IMR-90 (cell line): Measurements from ENCODE around the gene TULP4. TPM values are rescaled to one million over a fixed set of nuclear protein-coding genes. Genes with fewer than 3 reads are reported as not detected.

Source experiments
- ATAC-seq: fragments of 200-7000 bp; cut with Tn5 transposase; 2 replicates; pipeline ENCODE4 v1.9.1; 2020; ENCODE audit warnings: low read depth, mild to moderate bottlenecking, moderate library complexity
- BruUV-seq: library from RNA; stranded (reverse); fragments of 400-500 nt; replicated peaks from 2 replicates; lab custom pipeline; 2021; lab: Mats Ljungman, UMichigan
- CTCF ChIA-PET: fragments of 300-600 bp; formaldehyde crosslinking; extraction: SDS; loops from one replicate; lab custom pipeline; 2021; ENCODE audit warnings: antibody characterized with exemption; lab: Yijun Ruan, JAX
- POLR2A ChIA-PET: fragments of 300-600 bp; sonication (Branson Sonifier 250); formaldehyde crosslinking; loops from one replicate; lab custom pipeline; 2022; ENCODE audit warnings: antibody characterized with exemption; ENCODE audit not compliant: unreplicated experiment; lab: Charles Lee
- DNase-seq: peaks from one replicate; pipeline ENCODE4 v3.0.0; 2013
- H2AFZ ChIP-seq: replicated peaks from 2 replicates; pipeline ENCODE3; 2013; ENCODE audit warnings: low read length, mild to moderate bottlenecking; ENCODE audit not compliant: poor library complexity
- H2AK5ac ChIP-seq: 2 replicates; pipeline ENCODE4 v1.6.1; 2013; ENCODE audit warnings: low read depth, low read length, inconsistent platforms
- H2AK9ac ChIP-seq: replicated peaks from 2 replicates; pipeline ENCODE3; 2013; ENCODE audit warnings: mild to moderate bottlenecking, low read depth, low read length, moderate library complexity; ENCODE audit not compliant: poor library complexity
- H2BK120ac ChIP-seq: 2 replicates; pipeline ENCODE4 v1.6.1; 2013; ENCODE audit warnings: low read depth, low read length, inconsistent platforms
- H2BK15ac ChIP-seq: 3 replicates; pipeline ENCODE4 v1.6.1; 2013; ENCODE audit warnings: low read depth, low read length, inconsistent platforms
- H2BK20ac ChIP-seq: 2 replicates; pipeline ENCODE4 v1.6.1; 2013; ENCODE audit warnings: low read depth, mild to moderate bottlenecking, inconsistent platforms, low read length, moderate library complexity
- H2BK5ac ChIP-seq: 2 replicates; pipeline ENCODE4 v1.6.1; 2013; ENCODE audit warnings: mild to moderate bottlenecking, low read depth, low read length, inconsistent platforms; ENCODE audit not compliant: poor library complexity, severe bottlenecking
- H3K14ac ChIP-seq: replicated peaks from 2 replicates; pipeline ENCODE4 v1.6.1; 2013; ENCODE audit warnings: low read depth, low read length, inconsistent platforms
- H3K18ac ChIP-seq: 2 replicates; pipeline ENCODE4 v1.6.1; 2013; ENCODE audit warnings: low read depth, low read length, control low read depth
- H3K23ac ChIP-seq: 2 replicates; pipeline ENCODE4 v1.6.1; 2013; ENCODE audit warnings: low read depth, low read length, inconsistent platforms
- H3K27ac ChIP-seq: 2 replicates; pipeline ENCODE4 v1.5.1; 2013; ENCODE audit warnings: mild to moderate bottlenecking, control low read depth, low read length; ENCODE audit not compliant: insufficient read depth
- H3K27me3 ChIP-seq: 2 replicates; pipeline ENCODE4 v1.6.1; 2013; ENCODE audit warnings: low read length; ENCODE audit not compliant: control insufficient read depth, insufficient read depth
- H3K36me3 ChIP-seq: 2 replicates; pipeline ENCODE4 v1.6.1; 2013; ENCODE audit warnings: low read length, mixed read lengths; ENCODE audit not compliant: control insufficient read depth, insufficient read depth
- H3K4ac ChIP-seq: 2 replicates; pipeline ENCODE4 v1.6.1; 2013; ENCODE audit warnings: low read depth, low read length, inconsistent platforms
- H3K4me1 ChIP-seq: 2 replicates; pipeline ENCODE4 v1.6.1; 2013; ENCODE audit warnings: low read length, mixed read lengths; ENCODE audit not compliant: control insufficient read depth, insufficient read depth
- H3K4me2 ChIP-seq: 2 replicates; pipeline ENCODE4 v1.6.1; 2013; ENCODE audit warnings: low read depth, mild to moderate bottlenecking, control low read depth, low read length, moderate library complexity
- H3K4me3 ChIP-seq: 2 replicates; pipeline ENCODE4 v1.5.1; 2013; ENCODE audit warnings: low read depth, mild to moderate bottlenecking, control low read depth, low read length, moderate library complexity; ENCODE audit not compliant: insufficient read depth
- H3K56ac ChIP-seq: 2 replicates; pipeline ENCODE4 v1.6.1; 2013; ENCODE audit warnings: low read length, inconsistent platforms; ENCODE audit not compliant: insufficient read depth; ENCODE audit errors: extremely low read depth
- H3K79me1 ChIP-seq, 2 experiments: 2 replicates each; pipeline ENCODE4 v1.6.1; 2013; ENCODE audit warnings: low read length in 2 of 2, inconsistent platforms in 1 of 2, low read depth in 1 of 2
- H3K9ac ChIP-seq: 2 replicates; pipeline ENCODE4 v1.6.1; 2013; ENCODE audit warnings: low read depth, low read length, control low read depth
- H3K9me1 ChIP-seq: 2 replicates; pipeline ENCODE4 v1.6.1; 2013; ENCODE audit warnings: low read length, inconsistent platforms; ENCODE audit not compliant: insufficient read depth
- H3K9me3 ChIP-seq: 2 replicates; pipeline ENCODE4 v1.6.1; 2013; ENCODE audit warnings: low read length; ENCODE audit not compliant: control insufficient read depth, insufficient read depth
- H4K20me1 ChIP-seq: 2 replicates; pipeline ENCODE4 v1.6.1; 2013; ENCODE audit warnings: low read length, inconsistent platforms; ENCODE audit not compliant: insufficient read depth
- H4K5ac ChIP-seq: 2 replicates; pipeline ENCODE4 v1.6.1; 2013; ENCODE audit warnings: mild to moderate bottlenecking, low read depth, low read length, control low read depth
- H4K8ac ChIP-seq, 2 experiments: 2 replicates each; pipeline ENCODE4 v1.6.1; 2013; ENCODE audit warnings: low read depth in 2 of 2, low read length in 2 of 2, control low read depth in 1 of 2, inconsistent platforms in 1 of 2
- H4K91ac ChIP-seq: 2 replicates; pipeline ENCODE4 v1.6.1; 2013; ENCODE audit warnings: low read depth, low read length, inconsistent platforms; ENCODE audit not compliant: insufficient read depth
- ELK1 ChIP-seq: fragments of 150-350 bp; IDR thresholded peaks from 2 replicates; pipeline ENCODE4 v1.6.1; 2016; ENCODE audit warnings: low read depth, mild to moderate bottlenecking, low read length, moderate library complexity, borderline replicate concordance
- FOS ChIP-seq: fragments of 150-350 bp; IDR thresholded peaks from 2 replicates; pipeline ENCODE4 v1.6.1; 2016; ENCODE audit warnings: low read depth, low read length
- MAFK ChIP-seq: IDR thresholded peaks from 2 replicates; pipeline ENCODE4 v1.6.1; 2012; ENCODE audit warnings: low read depth, low read length, improper control_type of control experiment
- SMC3 ChIP-seq: fragments of 150-350 bp; IDR thresholded peaks from 2 replicates; pipeline ENCODE4 v1.6.1; 2016; ENCODE audit warnings: low read depth, mild to moderate bottlenecking, antibody characterized with exemption, low read length, moderate library complexity
- dilution Hi-C: fragments of 300-500 bp; cut with HindIII; formaldehyde crosslinking; loops from one replicate; pipeline ENCODE4 v1.14.3; 2018; ENCODE audit warnings: low sequenced_read_pairs; ENCODE audit not compliant: unreplicated experiment
- in situ Hi-C: fragments of 300-500 bp; cut with MboI; formaldehyde crosslinking; loops from 3 replicates; pipeline ENCODE4 v1.14.3; 2019; ENCODE audit warnings: low sequenced_read_pairs, inconsistent platforms, mixed read lengths
- intact Hi-C: fragments of 100-400 bp; cut with micrococcal nuclease; formaldehyde crosslinking; loops from 2 replicates; pipeline ENCODE4 v1.10.0; 2022
- polyA plus RNA-seq, 3 experiments: library from polyadenylated mRNA; depleted of rRNA; stranded (reverse); fragments of >200 nt; gene quantifications; 2 replicates each; pipeline ENCODE4 v1.2.3, GENCODE V29; 2012; ENCODE audit warnings: low replicate concordance in 1 of 3
- total RNA-seq: library from RNA; depleted of rRNA; stranded (reverse); fragments of >200 nt; gene quantifications from 2 replicates; pipeline ENCODE4 v1.2.3, GENCODE V29; 2012

Gene TULP4
- total and polyA plus RNA-seq, 2 of the 4 experiments (the other 2 are of a cell fraction) = 8.1 to 30.6 TPM

GRCh38 chr6:158304254-158304653 is 8.0 kb upstream of the TULP4 start:
- Histone ChIP-seq H4K8ac (no peak overlapping the region), H3K9me1 (no peaks in the 10 kb centered on the region), H3K27me3 (no peaks in the 10 kb centered on the region), H3K9ac (no peak overlapping the region), H3K79me1 (peaks cover 0 to 13% of the 10 kb centered on the region in 2 experiments; a peak in 2 of 4 replicates), H2BK120ac (no peak overlapping the region), H3K23ac (no peak overlapping the region), H2AFZ (no peak overlapping the region), H4K20me1 (no peaks in the 10 kb centered on the region), H4K5ac (no peak overlapping the region), H3K36me3 (no peaks in the 10 kb centered on the region), H3K27ac (no peak overlapping the region), H2AK9ac (no peak overlapping the region), H4K91ac (no peak overlapping the region), H3K4me2 (no peak overlapping the region), H3K9me3 (no peaks in the 10 kb centered on the region), H3K4me1 (no peaks in the 10 kb centered on the region), H3K18ac (no peak overlapping the region), H3K4me3 (no peak overlapping the region), H2BK15ac (no peak overlapping the region), H2AK5ac (no peak overlapping the region), H3K14ac (no peak overlapping the region), H2BK20ac (no peak overlapping the region), H3K4ac (no peak overlapping the region), H2BK5ac (no peak overlapping the region), H3K56ac (no peak overlapping the region)
- no TSS peak for BruUV-seq
- ChIA-PET CTCF (no interaction called here), POLR2A (no interaction called here)
- intact Hi-C loops = no loop called here
- dilution Hi-C loops = no loop called here
- ATAC-seq = no peak
- in situ Hi-C loops = no loop called here
- TF ChIP-seq ELK1 (no peak), MAFK (peak; percentile 57), SMC3 (no peak), FOS (no peak)
- no peak for DNase-seq
